ENCODE data around the gene SLCO3A1. TPM values are rescaled to one million over a fixed set of nuclear protein-coding genes. Genes with fewer than 3 reads are reported as not detected.

SLCO3A1 gene
- total RNA-seq, 1 donor from 2014 or later: 6.3 TPM

- TF ChIP-seq CTCF (conservative IDR thresholded peaks at IDR 0.05): no peak
- peaks cover 9% of the 10 kb centered on the region for H3K9me3 Mint-ChIP-seq
- peaks cover 5% of the 10 kb centered on the region for H3K27me3 Mint-ChIP-seq (ENCODE audit: low read depth)
- no peak for DNase-seq (ENCODE audit: low read depth, low spot score)
- peaks cover 5% of the 10 kb centered on the region for H3K4me1 Mint-ChIP-seq
- H3K4me3 Mint-ChIP-seq: no peak overlapping the region
- H3K27ac Mint-ChIP-seq (ENCODE audit: unreplicated experiment): no peak overlapping the region
- H3K36me3 Mint-ChIP-seq (ENCODE audit: low read depth): peaks cover 9% of the 10 kb centered on the region
Measured at GRCh38 chr15:92118936-92119325, 265.4 kb downstream of the SLCO3A1 start.

- DNase-seq (ENCODE audit: low read depth, low spot score): no peak
- no peak overlapping the region for H3K27ac Mint-ChIP-seq (ENCODE audit: unreplicated experiment)
- H3K4me3 Mint-ChIP-seq: no peak overlapping the region
- H3K27me3 Mint-ChIP-seq (ENCODE audit: low read depth): peaks cover 5% of the 10 kb centered on the region
- H3K4me1 Mint-ChIP-seq: peaks cover 14% of the 10 kb centered on the region
- H3K36me3 Mint-ChIP-seq (ENCODE audit: low read depth): peaks cover 9% of the 10 kb centered on the region
- no peak for TF ChIP-seq CTCF (conservative IDR thresholded peaks at IDR 0.05)
- peaks cover 9% of the 10 kb centered on the region for H3K9me3 Mint-ChIP-seq
Measured at GRCh38 chr15:92120094-92120795, 266.7 kb downstream of the SLCO3A1 start.

GRCh38 chr15:92121047-92121446, 267.5 kb downstream of the SLCO3A1 start:
- H3K27ac Mint-ChIP-seq (ENCODE audit: unreplicated experiment): no peak overlapping the region

GRCh38 chr15:92122259-92122658, 268.8 kb downstream of the SLCO3A1 start:
- H3K9me3 Mint-ChIP-seq: peaks cover 9% of the 10 kb centered on the region
- H3K27ac Mint-ChIP-seq (ENCODE audit: unreplicated experiment): no peak overlapping the region
- TF ChIP-seq CTCF (conservative IDR thresholded peaks at IDR 0.05): no peak
- H3K36me3 Mint-ChIP-seq (ENCODE audit: low read depth): peaks cover 9% of the 10 kb centered on the region
- H3K4me3 Mint-ChIP-seq: no peak overlapping the region
- peaks cover 15% of the 10 kb centered on the region for H3K4me1 Mint-ChIP-seq
- H3K27me3 Mint-ChIP-seq (ENCODE audit: low read depth): peaks cover 1% of the 10 kb centered on the region
- DNase-seq (ENCODE audit: low read depth, low spot score): no peak

More at GRCh38 chr15:92121047-92121446, 267.5 kb downstream of the SLCO3A1 start:
- peaks cover 5% of the 10 kb centered on the region for H3K27me3 Mint-ChIP-seq (ENCODE audit: low read depth)
- peaks cover 9% of the 10 kb centered on the region for H3K9me3 Mint-ChIP-seq
- DNase-seq (ENCODE audit: low read depth, low spot score): no peak
- peaks cover 18% of the 10 kb centered on the region for H3K4me1 Mint-ChIP-seq
- H3K4me3 Mint-ChIP-seq: no peak overlapping the region
- H3K36me3 Mint-ChIP-seq (ENCODE audit: low read depth): peaks cover 9% of the 10 kb centered on the region
- TF ChIP-seq CTCF (conservative IDR thresholded peaks at IDR 0.05): no peak

- Mint-ChIP-seq H3K36me3 (ENCODE audit: low read depth) (peaks cover 9% of the 10 kb centered on the region), H3K4me1 (peaks cover 15% of the 10 kb centered on the region), H3K27ac (ENCODE audit: unreplicated experiment) (no peak overlapping the region), H3K9me3 (peaks cover 9% of the 10 kb centered on the region), H3K4me3 (no peak overlapping the region), H3K27me3 (ENCODE audit: low read depth) (no peaks in the 10 kb centered on the region)
- no peak for TF ChIP-seq CTCF (conservative IDR thresholded peaks at IDR 0.05)
- DNase-seq (ENCODE audit: low read depth, low spot score): no peak
Measured at GRCh38 chr15:92123962-92124656, 270.6 kb downstream of the SLCO3A1 start.
